COLO668 (cell line): ENCODE results near the gene TMEM106A.
"Not testable (repeated sequence)": the region's sequence is repeated elsewhere in the genome, so short reads cannot be mapped to it uniquely, and the experiment has no call there.

Experiments
- DNase-seq: peaks from one replicate; lab custom pipeline; 2025; ENCODE audit not compliant: unreplicated experiment; lab: John Stamatoyannopoulos, UW

Gene TMEM106A

GRCh38 chr17:43215341-43215740, 3.7 kb downstream of the TMEM106A start:
- DNase-seq = no peak

- DNase-seq = no peak
Observed at GRCh38 chr17:43216369-43216761, 4.7 kb downstream of the TMEM106A start.

GRCh38 chr17:43216762-43217613, 5.3 kb downstream of the TMEM106A start:
- no peak for DNase-seq

- DNase-seq = no peak
Observed at GRCh38 chr17:43217614-43218087, 6.0 kb downstream of the TMEM106A start.

- no peak for DNase-seq
Observed at GRCh38 chr17:43219001-43219400, 7.3 kb downstream of the TMEM106A start.

- no peak for DNase-seq
Observed at GRCh38 chr17:43219746-43220380, 8.2 kb downstream of the TMEM106A start.

GRCh38 chr17:43220511-43221125, 8.9 kb downstream of the TMEM106A start:
- DNase-seq = no peak

GRCh38 chr17:43224146-43224705, 12.6 kb downstream of the TMEM106A start:
- no peak for DNase-seq

GRCh38 chr17:43226393-43226792, 14.7 kb downstream of the TMEM106A start:
- DNase-seq = no peak

GRCh38 chr17:43228020-43228782, 16.5 kb downstream of the TMEM106A start, which contains the start of gene CCDC200:
CCDC200 (minus strand) TSS chr17:43228623; CDS start chr17:43228554, 69 bp downstream.
- DNase-seq = not testable (repeated sequence)

- not testable (repeated sequence) for DNase-seq
Observed at GRCh38 chr17:43231205-43232020, 19.7 kb downstream of the TMEM106A start.

- not testable (repeated sequence) for DNase-seq
Observed at GRCh38 chr17:43232021-43232699, 20.5 kb downstream of the TMEM106A start.

- not testable (repeated sequence) for DNase-seq
Observed at GRCh38 chr17:43233263-43233662, 21.6 kb downstream of the TMEM106A start.

- not testable (repeated sequence) for DNase-seq
Observed at GRCh38 chr17:43233877-43234276, 22.2 kb downstream of the TMEM106A start, which contains the start of gene RNU2-1. RNU2-1 (minus strand) TSS chr17:43233977.

- not testable (repeated sequence) for DNase-seq
Observed at GRCh38 chr17:43239597-43239996, 27.9 kb downstream of the TMEM106A start.

- not testable (repeated sequence) for DNase-seq
Observed at GRCh38 chr17:43240596-43241352, 29.1 kb downstream of the TMEM106A start.

GRCh38 chr17:43246456-43246855, 34.8 kb downstream of the TMEM106A start:
- not testable (repeated sequence) for DNase-seq
